GM23338 (cell line): ENCODE data around the gene STAM2. TPM values are rescaled to one million over a fixed set of nuclear protein-coding genes. Genes with fewer than 3 reads are reported as not detected.

ENCODE experiments used
- ATAC-seq: fragments of 200-7000 bp; cut with Tn5 transposase; 3 replicates; pipeline ENCODE4 v1.9.1; 2020
- DNase-seq: peaks from one replicate; pipeline ENCODE4 v3.0.0-alpha.2; 2015; ENCODE audit warnings: low spot score
- H2AFZ ChIP-seq: fragments of 200-600 bp; sonication (generic); 2 replicates; pipeline ENCODE4 v1.8.0; 2016; ENCODE audit warnings: antibody characterized with exemption, mild to moderate bottlenecking, moderate library complexity
- H3F3A ChIP-seq: fragments of 200-600 bp; sonication (generic); replicated peaks from 2 replicates; pipeline ENCODE4 v1.8.0; 2017; ENCODE audit warnings: antibody characterized with exemption, mixed run types, low read depth
- H3K27ac ChIP-seq: fragments of 200-600 bp; sonication (generic); 2 replicates; pipeline ENCODE4 v1.6.1; 2016; ENCODE audit warnings: low read depth
- H3K27me3 ChIP-seq: fragments of 200-600 bp; sonication (generic); 2 replicates; pipeline ENCODE4 v1.8.0; 2016; ENCODE audit warnings: mild to moderate bottlenecking, mixed run types, moderate library complexity; ENCODE audit not compliant: insufficient read depth
- H3K36me3 ChIP-seq: fragments of 200-600 bp; sonication (generic); 2 replicates; pipeline ENCODE4 v1.8.0; 2016; ENCODE audit warnings: mild to moderate bottlenecking; ENCODE audit not compliant: insufficient read depth
- H3K4me1 ChIP-seq: fragments of 200-600 bp; sonication (generic); 2 replicates; pipeline ENCODE4 v1.8.0; 2016; ENCODE audit warnings: mild to moderate bottlenecking, moderate library complexity; ENCODE audit not compliant: insufficient read depth
- H3K4me2 ChIP-seq: fragments of 200-600 bp; sonication (generic); 2 replicates; pipeline ENCODE4 v1.7.1; 2017; ENCODE audit warnings: mixed run types
- H3K4me3 ChIP-seq: fragments of 200-600 bp; sonication (generic); 2 replicates; pipeline ENCODE4 v1.6.1; 2016; ENCODE audit warnings: mixed run types
- H3K79me2 ChIP-seq: fragments of 200-600 bp; sonication (generic); replicated peaks from 2 replicates; pipeline ENCODE4 v1.8.0; 2017; ENCODE audit warnings: mild to moderate bottlenecking; ENCODE audit not compliant: insufficient read depth
- H3K9me2 ChIP-seq: fragments of 200-600 bp; sonication (generic); 2 replicates; pipeline ENCODE4 v1.8.0; 2017; ENCODE audit not compliant: insufficient read depth
- H4K20me1 ChIP-seq: fragments of 200-600 bp; sonication (generic); replicated peaks from 2 replicates; pipeline ENCODE4 v1.8.0; 2017; ENCODE audit warnings: mild to moderate bottlenecking; ENCODE audit not compliant: insufficient read depth
- H3K27ac Mint-ChIP-seq: 2 replicates; pipeline ENCODE4 v1.8.0; 2020; ENCODE audit warnings: inconsistent platforms, mild to moderate bottlenecking, moderate library complexity, mixed read lengths
- H3K27me3 Mint-ChIP-seq: 3 replicates; pipeline ENCODE4 v1.8.0; 2022; ENCODE audit warnings: low read depth, mild to moderate bottlenecking, moderate library complexity, mixed read lengths, inconsistent platforms; ENCODE audit not compliant: insufficient read depth, poor library complexity
- H3K36me3 Mint-ChIP-seq: 3 replicates; pipeline ENCODE4 v1.8.0; 2021; ENCODE audit warnings: low read depth, mild to moderate bottlenecking, inconsistent platforms, moderate library complexity, mixed read lengths
- H3K4me1 Mint-ChIP-seq: 3 replicates; pipeline ENCODE4 v1.8.0; 2020; ENCODE audit warnings: mild to moderate bottlenecking, inconsistent platforms, mixed read lengths
- H3K4me3 Mint-ChIP-seq: 3 replicates; pipeline ENCODE4 v1.8.0; 2021; ENCODE audit warnings: moderate library complexity, mild to moderate bottlenecking, inconsistent platforms, mixed read lengths
- H3K9me3 Mint-ChIP-seq: 3 replicates; pipeline ENCODE4 v1.8.0; 2020; ENCODE audit warnings: moderate library complexity, mild to moderate bottlenecking, inconsistent platforms, mixed read lengths
- CREB1 ChIP-seq: fragments of 250-450 bp; sonication (Bioruptor Pico); IDR thresholded peaks from 2 replicates; pipeline ENCODE4 v1.5.0; 2020; ENCODE audit warnings: low read depth, mild to moderate bottlenecking, moderate library complexity
- EZH2 ChIP-seq: fragments of 200-600 bp; sonication (generic); IDR thresholded peaks from one replicate; pipeline ENCODE4 v1.8.0; 2017; ENCODE audit warnings: antibody characterized with exemption, mild to moderate bottlenecking, low read depth; ENCODE audit not compliant: unreplicated experiment
- EZH2phosphoT487 ChIP-seq: fragments of 200-600 bp; sonication (generic); IDR thresholded peaks from one replicate; pipeline ENCODE4 v1.8.1; 2018; ENCODE audit warnings: antibody characterized with exemption; ENCODE audit not compliant: unreplicated experiment
- JUNB ChIP-seq: IDR thresholded peaks from one replicate; pipeline ENCODE4 v1.6.1; 2016; ENCODE audit warnings: antibody characterized with exemption; ENCODE audit not compliant: unreplicated experiment
- NANOG ChIP-seq: IDR thresholded peaks from 2 replicates; pipeline ENCODE4 v1.6.1; 2016; ENCODE audit warnings: antibody characterized with exemption, borderline replicate concordance
- POLR2AphosphoS5 ChIP-seq: IDR thresholded peaks from 2 replicates; pipeline ENCODE4 v1.6.1; 2016; ENCODE audit warnings: antibody characterized with exemption, low read depth
- STAT1 ChIP-seq: IDR thresholded peaks from one replicate; pipeline ENCODE4 v1.6.1; 2016; ENCODE audit warnings: antibody characterized with exemption; ENCODE audit not compliant: unreplicated experiment
- ZNF114 ChIP-seq: fragments of 250-450 bp; sonication (Bioruptor Pico); IDR thresholded peaks from 2 replicates; pipeline ENCODE4 v1.5.0; 2020; ENCODE audit warnings: mild to moderate bottlenecking, moderate library complexity
- ZNF331 ChIP-seq: fragments of 250-450 bp; sonication (Bioruptor Pico); IDR thresholded peaks from 2 replicates; pipeline ENCODE4 v1.5.0; 2020; ENCODE audit warnings: low read depth, mild to moderate bottlenecking, moderate library complexity
- polyA plus RNA-seq: library from polyadenylated mRNA; unstranded; fragments of >200 nt; fragmentation: Nextera tagmentation; extraction: Ambion mirVana; gene quantifications from 2 replicates; pipeline ENCODE4 v1.2.1, GENCODE V29; 2016
- total RNA-seq: library from RNA; depleted of rRNA; stranded (reverse); fragments of >200 nt; shearing (Covaris generic); gene quantifications from 2 replicates; pipeline ENCODE4 v1.2.3, GENCODE V29; 2014
- TF ChIP-seq, protein P1 (sequence below): IDR thresholded peaks from 2 replicates; pipeline ENCODE4 v1.6.1; 2016; ENCODE audit warnings: antibody characterized with exemption
- TF ChIP-seq, protein P2 (sequence below): IDR thresholded peaks from one replicate; pipeline ENCODE4 v1.6.1; 2018; ENCODE audit warnings: antibody characterized with exemption; ENCODE audit not compliant: unreplicated experiment
- TF ChIP-seq, protein P3 (sequence below): fragments of 250-450 bp; sonication (Bioruptor Pico); IDR thresholded peaks from 2 replicates; pipeline ENCODE4 v1.5.0; 2020; ENCODE audit warnings: mild to moderate bottlenecking, moderate library complexity
- TF ChIP-seq, protein P4 (sequence below), 2 experiments: fragments of 200-600 bp in 1 of 2; sonication (generic) in 1 of 2; conservative IDR thresholded peaks; 2 replicates each; pipeline versions ENCODE4 v1.5.1 to v1.6.1; 2016 to 2017; ENCODE audit warnings: antibody characterized with exemption in 2 of 2, low read depth in 2 of 2, mild to moderate bottlenecking in 2 of 2, moderate library complexity in 1 of 2

The STAM2 gene
- total and polyA plus RNA-seq, 2 experiments from 2014 or later, result 4.6 to 18.2 TPM

DNA sequence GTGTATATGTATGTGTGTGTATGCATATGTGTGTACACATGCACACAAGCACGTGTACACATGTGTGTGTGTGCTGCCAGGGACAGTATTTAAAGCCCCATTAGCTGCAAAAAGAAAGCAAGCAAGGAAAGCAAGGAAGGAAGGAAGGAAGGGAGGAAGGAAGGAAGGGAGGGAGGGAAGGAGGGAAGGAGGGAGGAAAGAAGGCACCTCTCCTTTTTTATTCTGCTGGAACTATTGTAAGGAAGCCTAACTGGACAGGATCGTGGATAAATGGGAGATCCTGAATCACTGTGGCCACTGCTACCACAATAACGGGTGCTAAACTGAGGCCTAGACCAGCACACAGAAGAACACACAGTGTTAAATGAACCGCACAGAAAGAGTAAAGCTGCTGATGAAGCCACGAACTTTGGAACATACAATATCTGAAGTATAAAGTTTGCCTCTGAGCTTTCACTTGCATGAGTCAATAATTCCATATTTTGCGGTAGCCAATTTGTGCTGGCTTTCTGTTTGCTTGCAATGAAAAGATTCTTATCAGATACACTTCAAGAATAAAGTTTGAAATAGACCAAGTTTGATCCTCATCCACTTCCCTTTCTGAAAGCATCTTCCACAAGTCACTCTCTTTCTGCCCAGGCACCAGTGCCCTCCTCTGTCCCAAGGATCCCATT, 92.2 kb downstream of the STAM2 start:
- Mint-ChIP-seq H3K9me3 (no peaks in the 10 kb centered on the region), H3K36me3 (no peaks in the 10 kb centered on the region), H3K4me1 (no peaks in the 10 kb centered on the region), H3K27me3 (no peaks in the 10 kb centered on the region), H3K4me3 (no peak overlapping the region), H3K27ac (no peak overlapping the region)
- Histone ChIP-seq H3K79me2 (no peaks in the 10 kb centered on the region), H3K4me1 (no peaks in the 10 kb centered on the region), H3K27me3 (no peaks in the 10 kb centered on the region), H3K36me3 (no peaks in the 10 kb centered on the region), H3F3A (no peaks in the 10 kb centered on the region), H3K27ac (no peak overlapping the region), H3K4me3 (no peak overlapping the region), H4K20me1 (no peaks in the 10 kb centered on the region; the same call in 1 of the 2 replicates), H3K4me2 (no peak overlapping the region), H3K9me2 (no peaks in the 10 kb centered on the region), H2AFZ (no peak overlapping the region)
- ATAC-seq (no peak), DNase-seq (no peak)
- TF ChIP-seq JUNB, result no peak
- TF ChIP-seq POLR2AphosphoS5, result no peak
- TF ChIP-seq, protein P1, sequence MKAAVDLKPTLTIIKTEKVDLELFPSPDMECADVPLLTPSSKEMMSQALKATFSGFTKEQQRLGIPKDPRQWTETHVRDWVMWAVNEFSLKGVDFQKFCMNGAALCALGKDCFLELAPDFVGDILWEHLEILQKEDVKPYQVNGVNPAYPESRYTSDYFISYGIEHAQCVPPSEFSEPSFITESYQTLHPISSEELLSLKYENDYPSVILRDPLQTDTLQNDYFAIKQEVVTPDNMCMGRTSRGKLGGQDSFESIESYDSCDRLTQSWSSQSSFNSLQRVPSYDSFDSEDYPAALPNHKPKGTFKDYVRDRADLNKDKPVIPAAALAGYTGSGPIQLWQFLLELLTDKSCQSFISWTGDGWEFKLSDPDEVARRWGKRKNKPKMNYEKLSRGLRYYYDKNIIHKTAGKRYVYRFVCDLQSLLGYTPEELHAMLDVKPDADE, result no peak
- TF ChIP-seq STAT1, result no peak
- no peak for TF ChIP-seq EZH2phosphoT487
- TF ChIP-seq, protein P2, sequence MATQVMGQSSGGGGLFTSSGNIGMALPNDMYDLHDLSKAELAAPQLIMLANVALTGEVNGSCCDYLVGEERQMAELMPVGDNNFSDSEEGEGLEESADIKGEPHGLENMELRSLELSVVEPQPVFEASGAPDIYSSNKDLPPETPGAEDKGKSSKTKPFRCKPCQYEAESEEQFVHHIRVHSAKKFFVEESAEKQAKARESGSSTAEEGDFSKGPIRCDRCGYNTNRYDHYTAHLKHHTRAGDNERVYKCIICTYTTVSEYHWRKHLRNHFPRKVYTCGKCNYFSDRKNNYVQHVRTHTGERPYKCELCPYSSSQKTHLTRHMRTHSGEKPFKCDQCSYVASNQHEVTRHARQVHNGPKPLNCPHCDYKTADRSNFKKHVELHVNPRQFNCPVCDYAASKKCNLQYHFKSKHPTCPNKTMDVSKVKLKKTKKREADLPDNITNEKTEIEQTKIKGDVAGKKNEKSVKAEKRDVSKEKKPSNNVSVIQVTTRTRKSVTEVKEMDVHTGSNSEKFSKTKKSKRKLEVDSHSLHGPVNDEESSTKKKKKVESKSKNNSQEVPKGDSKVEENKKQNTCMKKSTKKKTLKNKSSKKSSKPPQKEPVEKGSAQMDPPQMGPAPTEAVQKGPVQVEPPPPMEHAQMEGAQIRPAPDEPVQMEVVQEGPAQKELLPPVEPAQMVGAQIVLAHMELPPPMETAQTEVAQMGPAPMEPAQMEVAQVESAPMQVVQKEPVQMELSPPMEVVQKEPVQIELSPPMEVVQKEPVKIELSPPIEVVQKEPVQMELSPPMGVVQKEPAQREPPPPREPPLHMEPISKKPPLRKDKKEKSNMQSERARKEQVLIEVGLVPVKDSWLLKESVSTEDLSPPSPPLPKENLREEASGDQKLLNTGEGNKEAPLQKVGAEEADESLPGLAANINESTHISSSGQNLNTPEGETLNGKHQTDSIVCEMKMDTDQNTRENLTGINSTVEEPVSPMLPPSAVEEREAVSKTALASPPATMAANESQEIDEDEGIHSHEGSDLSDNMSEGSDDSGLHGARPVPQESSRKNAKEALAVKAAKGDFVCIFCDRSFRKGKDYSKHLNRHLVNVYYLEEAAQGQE, result no peak
- TF ChIP-seq NANOG, result no peak
- TF ChIP-seq, protein P3, sequence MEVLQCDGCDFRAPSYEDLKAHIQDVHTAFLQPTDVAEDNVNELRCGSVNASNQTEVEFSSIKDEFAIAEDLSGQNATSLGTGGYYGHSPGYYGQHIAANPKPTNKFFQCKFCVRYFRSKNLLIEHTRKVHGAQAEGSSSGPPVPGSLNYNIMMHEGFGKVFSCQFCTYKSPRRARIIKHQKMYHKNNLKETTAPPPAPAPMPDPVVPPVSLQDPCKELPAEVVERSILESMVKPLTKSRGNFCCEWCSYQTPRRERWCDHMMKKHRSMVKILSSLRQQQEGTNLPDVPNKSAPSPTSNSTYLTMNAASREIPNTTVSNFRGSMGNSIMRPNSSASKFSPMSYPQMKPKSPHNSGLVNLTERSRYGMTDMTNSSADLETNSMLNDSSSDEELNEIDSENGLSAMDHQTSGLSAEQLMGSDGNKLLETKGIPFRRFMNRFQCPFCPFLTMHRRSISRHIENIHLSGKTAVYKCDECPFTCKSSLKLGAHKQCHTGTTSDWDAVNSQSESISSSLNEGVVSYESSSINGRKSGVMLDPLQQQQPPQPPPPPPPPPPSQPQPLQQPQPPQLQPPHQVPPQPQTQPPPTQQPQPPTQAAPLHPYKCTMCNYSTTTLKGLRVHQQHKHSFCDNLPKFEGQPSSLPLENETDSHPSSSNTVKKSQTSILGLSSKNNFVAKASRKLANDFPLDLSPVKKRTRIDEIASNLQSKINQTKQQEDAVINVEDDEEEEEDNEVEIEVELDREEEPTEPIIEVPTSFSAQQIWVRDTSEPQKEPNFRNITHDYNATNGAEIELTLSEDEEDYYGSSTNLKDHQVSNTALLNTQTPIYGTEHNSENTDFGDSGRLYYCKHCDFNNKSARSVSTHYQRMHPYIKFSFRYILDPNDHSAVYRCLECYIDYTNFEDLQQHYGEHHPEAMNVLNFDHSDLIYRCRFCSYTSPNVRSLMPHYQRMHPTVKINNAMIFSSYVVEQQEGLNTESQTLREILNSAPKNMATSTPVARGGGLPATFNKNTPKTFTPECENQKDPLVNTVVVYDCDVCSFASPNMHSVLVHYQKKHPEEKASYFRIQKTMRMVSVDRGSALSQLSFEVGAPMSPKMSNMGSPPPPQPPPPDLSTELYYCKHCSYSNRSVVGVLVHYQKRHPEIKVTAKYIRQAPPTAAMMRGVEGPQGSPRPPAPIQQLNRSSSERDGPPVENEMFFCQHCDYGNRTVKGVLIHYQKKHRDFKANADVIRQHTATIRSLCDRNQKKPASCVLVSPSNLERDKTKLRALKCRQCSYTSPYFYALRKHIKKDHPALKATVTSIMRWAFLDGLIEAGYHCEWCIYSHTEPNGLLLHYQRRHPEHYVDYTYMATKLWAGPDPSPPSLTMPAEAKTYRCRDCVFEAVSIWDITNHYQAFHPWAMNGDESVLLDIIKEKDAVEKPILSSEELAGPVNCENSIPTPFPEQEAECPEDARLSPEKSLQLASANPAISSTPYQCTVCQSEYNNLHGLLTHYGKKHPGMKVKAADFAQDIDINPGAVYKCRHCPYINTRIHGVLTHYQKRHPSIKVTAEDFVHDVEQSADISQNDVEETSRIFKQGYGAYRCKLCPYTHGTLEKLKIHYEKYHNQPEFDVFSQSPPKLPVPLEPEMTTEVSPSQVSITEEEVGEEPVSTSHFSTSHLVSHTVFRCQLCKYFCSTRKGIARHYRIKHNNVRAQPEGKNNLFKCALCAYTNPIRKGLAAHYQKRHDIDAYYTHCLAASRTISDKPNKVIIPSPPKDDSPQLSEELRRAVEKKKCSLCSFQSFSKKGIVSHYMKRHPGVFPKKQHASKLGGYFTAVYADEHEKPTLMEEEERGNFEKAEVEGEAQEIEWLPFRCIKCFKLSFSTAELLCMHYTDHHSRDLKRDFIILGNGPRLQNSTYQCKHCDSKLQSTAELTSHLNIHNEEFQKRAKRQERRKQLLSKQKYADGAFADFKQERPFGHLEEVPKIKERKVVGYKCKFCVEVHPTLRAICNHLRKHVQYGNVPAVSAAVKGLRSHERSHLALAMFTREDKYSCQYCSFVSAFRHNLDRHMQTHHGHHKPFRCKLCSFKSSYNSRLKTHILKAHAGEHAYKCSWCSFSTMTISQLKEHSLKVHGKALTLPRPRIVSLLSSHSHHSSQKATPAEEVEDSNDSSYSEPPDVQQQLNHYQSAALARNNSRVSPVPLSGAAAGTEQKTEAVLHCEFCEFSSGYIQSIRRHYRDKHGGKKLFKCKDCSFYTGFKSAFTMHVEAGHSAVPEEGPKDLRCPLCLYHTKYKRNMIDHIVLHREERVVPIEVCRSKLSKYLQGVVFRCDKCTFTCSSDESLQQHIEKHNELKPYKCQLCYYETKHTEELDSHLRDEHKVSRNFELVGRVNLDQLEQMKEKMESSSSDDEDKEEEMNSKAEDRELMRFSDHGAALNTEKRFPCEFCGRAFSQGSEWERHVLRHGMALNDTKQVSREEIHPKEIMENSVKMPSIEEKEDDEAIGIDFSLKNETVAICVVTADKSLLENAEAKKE, result no peak
- no peak for TF ChIP-seq ZNF331 (CRISPR knock-in tag)
- no peak for TF ChIP-seq EZH2
- TF ChIP-seq, protein P4, sequence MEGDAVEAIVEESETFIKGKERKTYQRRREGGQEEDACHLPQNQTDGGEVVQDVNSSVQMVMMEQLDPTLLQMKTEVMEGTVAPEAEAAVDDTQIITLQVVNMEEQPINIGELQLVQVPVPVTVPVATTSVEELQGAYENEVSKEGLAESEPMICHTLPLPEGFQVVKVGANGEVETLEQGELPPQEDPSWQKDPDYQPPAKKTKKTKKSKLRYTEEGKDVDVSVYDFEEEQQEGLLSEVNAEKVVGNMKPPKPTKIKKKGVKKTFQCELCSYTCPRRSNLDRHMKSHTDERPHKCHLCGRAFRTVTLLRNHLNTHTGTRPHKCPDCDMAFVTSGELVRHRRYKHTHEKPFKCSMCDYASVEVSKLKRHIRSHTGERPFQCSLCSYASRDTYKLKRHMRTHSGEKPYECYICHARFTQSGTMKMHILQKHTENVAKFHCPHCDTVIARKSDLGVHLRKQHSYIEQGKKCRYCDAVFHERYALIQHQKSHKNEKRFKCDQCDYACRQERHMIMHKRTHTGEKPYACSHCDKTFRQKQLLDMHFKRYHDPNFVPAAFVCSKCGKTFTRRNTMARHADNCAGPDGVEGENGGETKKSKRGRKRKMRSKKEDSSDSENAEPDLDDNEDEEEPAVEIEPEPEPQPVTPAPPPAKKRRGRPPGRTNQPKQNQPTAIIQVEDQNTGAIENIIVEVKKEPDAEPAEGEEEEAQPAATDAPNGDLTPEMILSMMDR (conservative IDR thresholded peaks at IDR 0.05; ENCODE audit: low read depth in 2 of 2), result no peak
- TF ChIP-seq CREB1 (CRISPR knock-in tag), result no peak
- no peak for TF ChIP-seq ZNF114 (CRISPR knock-in tag)
